Fibroblast of skin of scalp (primary cell): ENCODE results near the gene FCER1G.
A peak's percentile ranks its signal among the peaks of the same experiment; 100 is the strongest.
"Not testable (repeated sequence)": the region's sequence is repeated elsewhere in the genome, so short reads cannot be mapped to it uniquely, and the experiment has no call there.

Experiments used
- DNase-seq: peaks from one replicate; pipeline ENCODE4 v3.0.0-alpha.2; 2013

FCER1G gene

GRCh38 chr1:161233102-161233501, 18.0 kb downstream of the FCER1G start:
- DNase-seq, result no peak

DNA sequence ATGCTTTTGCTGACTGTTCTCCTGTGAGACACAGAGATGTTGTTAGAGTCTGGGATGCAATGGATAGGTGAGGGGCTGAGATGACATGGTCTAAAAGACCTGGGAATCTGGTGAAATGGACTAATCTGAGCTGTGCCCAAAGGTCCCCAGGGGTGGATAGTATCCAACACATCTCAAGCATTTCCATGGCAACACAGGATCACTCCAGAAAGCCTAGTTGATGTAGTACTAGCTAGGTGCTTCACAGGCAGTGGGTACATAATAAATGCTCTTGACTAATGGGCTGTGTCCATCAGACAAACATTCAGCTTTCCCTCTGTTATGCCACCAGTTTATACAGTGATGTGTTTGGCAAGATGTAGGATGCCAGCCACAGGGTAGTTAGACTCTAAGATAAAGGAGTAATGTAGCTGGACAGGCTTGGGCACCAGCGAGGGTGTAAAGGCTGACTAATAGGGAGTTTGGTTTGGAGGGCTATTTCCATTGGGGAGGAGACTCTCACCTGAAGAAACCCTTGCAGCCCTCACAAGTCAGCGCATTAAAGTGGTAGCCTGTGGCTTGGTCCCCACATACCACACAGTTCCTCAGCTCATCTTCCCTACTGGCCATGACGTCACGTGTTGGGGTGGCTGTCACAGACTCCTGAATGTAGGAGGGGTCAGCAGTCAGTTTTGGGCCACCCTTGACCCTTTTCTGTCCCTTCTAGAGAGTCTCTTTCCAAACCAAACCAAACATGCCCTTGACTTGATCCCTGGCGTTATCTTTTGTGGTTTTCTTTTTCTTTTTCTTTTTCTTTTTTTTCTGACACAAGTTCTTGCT, 21.1 kb downstream of the FCER1G start:
- no peak for DNase-seq

GRCh38 chr1:161238039-161238473, 23.0 kb downstream of the FCER1G start, which contains the start of gene NR1I3:
NR1I3 (minus strand) TSS chr1:161238203; CDS start chr1:161236565, 1,638 bp downstream.
- DNase-seq, result no peak

DNA sequence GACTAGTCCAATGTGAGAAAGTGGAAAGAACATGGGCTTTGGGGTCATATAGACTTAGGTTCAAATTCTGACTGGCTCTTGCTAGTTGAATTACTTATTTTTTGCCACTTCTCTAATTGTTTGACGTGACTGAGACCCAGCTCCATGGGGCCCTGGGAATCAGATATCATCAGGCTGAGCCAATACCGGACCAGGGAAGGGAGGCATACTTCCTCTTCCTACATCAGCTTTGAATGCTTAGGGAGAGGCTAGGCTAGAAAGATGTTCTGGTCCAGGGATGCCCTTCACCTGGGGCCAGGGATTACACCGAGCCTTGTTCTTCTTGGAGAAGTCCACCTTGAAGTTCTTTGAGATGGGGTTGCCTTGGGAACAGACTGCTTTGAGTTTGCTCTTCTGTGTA, 26.6 kb downstream of the FCER1G start:
- DNase-seq, result no peak

DNA sequence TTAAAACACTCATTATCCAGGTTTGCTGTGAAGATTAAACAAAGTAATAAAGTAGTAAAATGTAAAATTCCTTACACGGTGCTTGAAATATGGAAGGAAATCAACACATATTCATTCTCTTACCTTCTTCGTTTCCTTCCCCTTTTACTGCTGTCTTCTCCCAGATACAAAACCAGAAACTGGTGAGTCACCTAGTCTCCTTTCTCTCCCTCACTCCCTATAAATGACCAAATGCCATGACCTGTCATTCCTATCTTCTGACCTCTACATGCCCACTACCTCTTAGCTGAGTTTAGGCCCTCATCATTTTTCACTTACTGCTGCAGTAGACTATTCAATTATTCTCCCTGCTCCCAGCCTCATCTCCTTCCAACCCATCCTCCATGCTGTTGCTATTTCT, 27.2 kb downstream of the FCER1G start:
- DNase-seq, result no peak

- no peak for DNase-seq
Observed at GRCh38 chr1:161244888-161245287, 29.8 kb downstream of the FCER1G start.

- not testable (repeated sequence) for DNase-seq
Observed at GRCh38 chr1:161250100-161250499, 35.0 kb downstream of the FCER1G start.

- DNase-seq, result no peak
Observed at GRCh38 chr1:161250829-161251228, 35.7 kb downstream of the FCER1G start.

- no peak for DNase-seq
Observed at GRCh38 chr1:161251579-161251978, 36.5 kb downstream of the FCER1G start.

GRCh38 chr1:161255302-161255701, 40.2 kb downstream of the FCER1G start:
- DNase-seq, result not testable (repeated sequence)

DNA sequence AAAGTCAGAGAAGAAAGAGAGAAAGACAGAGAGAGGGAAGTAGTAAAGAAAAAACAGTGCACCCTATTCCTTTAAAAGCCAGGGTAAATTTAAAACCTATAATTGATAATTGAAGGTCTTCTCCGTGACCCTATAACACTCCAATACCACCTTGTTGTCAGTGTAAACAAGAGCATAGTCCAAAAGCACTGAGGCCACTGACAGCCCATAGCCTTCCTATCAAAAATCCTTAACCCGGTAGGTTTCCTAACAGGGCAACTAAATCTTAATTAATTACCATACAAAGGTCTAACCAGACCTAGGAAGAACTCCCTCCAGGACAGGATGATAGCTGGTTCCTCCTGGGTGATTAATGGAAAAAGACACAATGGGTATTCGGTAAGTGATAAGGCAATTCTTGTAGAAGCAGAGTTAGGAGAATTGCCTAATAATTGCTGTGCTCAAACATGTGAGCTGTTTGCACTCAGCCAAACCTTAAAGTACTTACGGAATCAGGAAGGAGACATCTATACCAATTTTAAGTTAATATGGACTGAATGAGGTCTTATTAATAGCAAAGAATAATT, 40.9 kb downstream of the FCER1G start:
- DNase-seq, result not testable (repeated sequence)

GRCh38 chr1:161257109-161257508, 42.0 kb downstream of the FCER1G start:
- not testable (repeated sequence) for DNase-seq

DNA sequence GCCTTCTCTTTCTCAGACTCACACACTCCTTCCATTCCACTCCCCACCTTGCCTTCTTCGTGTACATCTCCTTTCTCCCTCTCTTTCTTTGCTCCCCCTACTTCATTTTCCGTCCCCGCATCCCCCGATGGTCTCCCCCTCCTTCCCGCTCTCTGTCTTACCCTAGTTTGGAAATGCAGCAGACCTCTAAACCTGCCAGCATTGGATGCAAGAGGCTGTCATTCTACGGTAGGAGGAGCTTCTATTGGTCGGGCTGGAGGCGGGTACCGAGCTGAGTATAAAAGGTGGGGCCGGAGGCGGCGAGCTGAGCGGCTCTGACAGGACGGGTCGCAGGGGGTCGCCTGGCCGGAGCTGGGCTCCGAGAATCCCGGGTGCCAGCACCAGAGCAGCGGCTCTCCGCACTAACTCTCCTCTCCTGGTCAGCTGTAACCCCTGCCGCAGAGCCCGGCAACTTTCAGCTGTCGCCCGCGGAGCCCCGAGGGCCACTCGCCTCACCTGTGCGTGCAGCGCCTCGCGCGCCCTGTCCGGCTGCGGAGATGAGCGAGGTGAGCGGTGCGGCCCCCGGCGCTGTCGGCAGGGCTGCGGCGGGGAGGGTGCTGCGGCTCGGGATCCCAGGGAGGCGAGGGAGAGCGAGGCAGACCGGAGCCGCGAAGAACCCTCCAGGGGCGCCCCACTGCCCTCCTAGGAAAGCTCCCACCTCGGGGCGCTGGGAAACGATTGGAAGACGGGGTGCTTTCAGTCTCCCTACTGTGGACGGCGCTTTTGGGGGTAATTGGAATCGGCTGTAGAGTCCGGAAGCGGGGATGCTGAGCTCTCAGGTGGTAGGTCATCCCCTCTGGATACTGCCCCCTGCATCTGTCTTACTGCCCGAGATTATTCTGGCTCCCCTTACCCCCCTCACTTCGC, 43.6 kb downstream of the FCER1G start, which contains the start of gene PCP4L1:
PCP4L1 (plus strand) TSS at position 307 of the 906 bp plus-strand sequence; CDS start at position 537, 230 bp downstream.
- peak; percentile 58 for DNase-seq

- no peak for DNase-seq
Observed at GRCh38 chr1:161259345-161259702, 44.2 kb downstream of the FCER1G start.

GRCh38 chr1:161259765-161260164, 44.7 kb downstream of the FCER1G start:
- no peak for DNase-seq

GRCh38 chr1:161260376-161261260, 45.5 kb downstream of the FCER1G start:
- no peak for DNase-seq

GRCh38 chr1:161261261-161262235, 46.5 kb downstream of the FCER1G start:
- no peak for DNase-seq

DNA sequence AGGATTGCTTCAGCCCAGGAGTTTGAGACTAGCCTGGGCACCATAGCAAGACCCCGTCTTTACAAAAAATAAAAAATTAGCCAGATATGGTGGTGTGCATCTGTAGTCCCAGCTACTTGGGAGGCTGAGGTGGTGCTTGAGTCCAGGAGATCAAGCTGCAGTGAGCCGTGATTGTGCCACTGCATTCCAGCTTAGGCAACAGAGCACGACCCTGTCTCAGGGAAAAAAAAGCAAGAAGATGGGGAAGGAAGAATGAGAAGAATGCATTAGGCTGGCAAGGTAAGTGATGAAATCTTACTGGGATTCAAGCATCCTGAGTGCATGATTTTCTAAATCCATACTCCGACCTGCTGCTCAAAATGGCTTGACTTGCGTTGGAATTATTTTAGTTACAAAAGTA, 50.2 kb downstream of the FCER1G start:
- no peak for DNase-seq

GRCh38 chr1:161266202-161266601, 51.1 kb downstream of the FCER1G start:
- DNase-seq, result peak; percentile 10

DNA sequence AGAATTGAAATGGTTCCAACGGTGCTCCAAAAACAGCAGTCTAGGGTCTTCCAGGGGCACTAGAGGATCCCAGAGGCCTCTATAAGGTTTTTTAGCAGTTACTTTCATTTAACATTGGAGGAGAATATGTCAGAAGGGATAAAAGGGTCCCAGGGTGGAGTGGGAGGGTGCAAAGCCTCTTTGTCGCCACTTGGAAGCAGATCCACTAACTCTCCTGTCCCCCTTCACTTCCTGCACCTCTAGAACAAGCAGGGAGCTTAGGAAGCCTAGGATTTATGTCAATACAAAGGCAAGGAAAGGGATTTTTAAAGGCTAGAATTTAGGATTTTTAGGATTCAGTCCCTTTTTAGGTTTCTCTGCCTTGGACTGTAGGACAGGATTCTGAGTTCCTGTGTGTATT, 51.7 kb downstream of the FCER1G start:
- DNase-seq, result no peak

GRCh38 chr1:161267321-161267720, 52.2 kb downstream of the FCER1G start:
- DNase-seq, result no peak
